Measurements from ENCODE around the gene SLAMF1. TPM values are rescaled to one million over a fixed set of nuclear protein-coding genes. Genes with fewer than 3 reads are reported as not detected.

Gene SLAMF1
- total and polyA plus RNA-seq, 12 donors, result 0.07 to 1.6 (median 0.26) TPM; not detected in 2

DNA sequence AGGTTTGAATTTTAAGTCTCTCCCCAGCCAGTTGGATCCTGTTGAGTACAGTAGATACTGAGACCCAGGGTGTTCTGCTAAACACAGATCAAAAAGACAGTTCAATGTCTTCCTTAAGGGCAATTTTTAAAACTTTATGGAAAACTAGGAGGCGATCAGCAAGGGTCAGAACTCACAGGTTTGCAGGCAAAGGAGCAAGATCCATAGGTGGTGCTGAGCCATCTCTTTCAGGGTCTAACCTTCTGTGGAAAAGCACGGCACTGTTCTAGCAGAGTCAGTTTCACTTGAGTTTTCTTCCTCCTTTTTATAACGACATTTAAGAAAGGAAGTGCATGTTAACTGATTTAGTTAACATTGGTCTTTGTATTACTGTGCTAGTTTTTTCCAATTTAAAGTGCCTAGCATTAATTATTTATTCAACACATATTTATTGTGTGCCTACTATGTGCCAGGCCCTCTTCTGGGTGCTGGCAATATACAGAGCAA lies 67.6 kb downstream of the SLAMF1 start, which contains the start of gene CD84:
Gene CD84, minus strand, starts transcription at position 281 of the 486 bp plus-strand sequence. Its CDS starts 59 bp downstream, at position 222.
- no peak for TF ChIP-seq CTCF (IDR thresholded peaks at IDR 0.05)
- H3K4me1 ChIP-seq (replicated peaks in 1 of 2), result no peaks in the 10 kb centered on the region
- H3K27me3 ChIP-seq, result no peaks in the 10 kb centered on the region
- H3K4me3 ChIP-seq, result peak within 1 kb of the TSS in 1 of 4 donors; percentile 28
- 47 to 50% (median 49%) methylated on average over 3 of the region's 3 CpGs for WGBS, 4 donors
- H3K27ac ChIP-seq, result peak within 1 kb of the TSS in 3 of 5 donors; percentile 14 to 62 (median 59)
- no peaks in the 10 kb centered on the region for H3K9me3 ChIP-seq (replicated peaks in 1 of 3)
- no peak for DNase-seq
- intact Hi-C loops (cut with DNase I), result no loop called here
- H3K36me3 ChIP-seq (replicated peaks in 1 of 2), result no peaks in the 10 kb centered on the region

DNA sequence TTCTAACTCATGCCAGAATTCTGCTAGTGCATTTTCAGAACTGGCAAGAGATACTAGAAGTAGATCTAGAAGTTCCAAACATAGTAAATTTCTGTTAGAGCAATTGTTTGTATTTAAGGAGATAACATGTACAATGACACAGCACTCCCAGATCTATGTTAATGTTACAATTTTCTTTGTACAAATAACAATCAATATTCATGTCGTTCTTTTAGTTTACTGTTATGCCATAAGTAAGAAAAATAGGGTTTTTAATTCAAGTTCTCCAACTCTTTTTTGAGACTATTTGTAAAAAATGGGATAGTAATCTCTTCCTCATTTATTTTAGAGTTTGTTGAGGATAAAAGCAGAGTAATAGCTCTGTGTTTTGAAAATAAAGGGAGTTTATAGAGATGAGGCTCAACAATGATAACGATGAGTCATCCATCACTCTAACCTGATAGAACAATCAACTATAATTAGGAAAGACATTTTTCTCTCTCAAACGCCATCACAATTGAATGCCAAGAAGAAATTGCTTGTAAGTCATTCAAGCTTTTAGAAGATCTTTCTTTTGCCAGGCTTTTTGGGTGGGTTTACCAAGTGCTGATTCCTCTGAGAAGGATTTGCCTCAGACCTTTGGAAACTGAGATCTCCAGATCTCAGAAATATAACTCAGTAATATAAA lies 68.2 kb downstream of the SLAMF1 start:
- intact Hi-C loops (cut with DNase I), result no loop called here
- DNase-seq, result no peak
- Histone ChIP-seq H3K27ac (peak overlapping the region in 3 of 5 donors; percentile 14 to 62 (median 59)), H3K4me1 (replicated peaks in 1 of 2) (no peaks in the 10 kb centered on the region), H3K4me3 (peak overlapping the region in 1 of 4 donors; percentile 28), H3K36me3 (replicated peaks in 1 of 2) (no peaks in the 10 kb centered on the region), H3K9me3 (replicated peaks in 1 of 3) (no peaks in the 10 kb centered on the region), H3K27me3 (no peaks in the 10 kb centered on the region)
- WGBS, 4 donors, result 22 to 46% (median 27%) methylated on average over 3 of the region's 3 CpGs
- TF ChIP-seq POLR2A (IDR thresholded peaks at IDR 0.05), result no peak
- no peak for TF ChIP-seq CTCF (IDR thresholded peaks at IDR 0.05)

GRCh38 chr1:160578175-160578524 lies 68.7 kb downstream of the SLAMF1 start:
- Histone ChIP-seq H3K4me3 (peak overlapping the region in 1 of 4 donors; percentile 28), H3K36me3 (replicated peaks in 1 of 2) (no peaks in the 10 kb centered on the region), H3K27me3 (no peaks in the 10 kb centered on the region), H3K4me1 (replicated peaks in 1 of 2) (no peaks in the 10 kb centered on the region), H3K9me3 (replicated peaks in 1 of 3) (no peaks in the 10 kb centered on the region), H3K27ac (peak overlapping the region in 3 of 5 donors; percentile 14 to 62 (median 59))
- WGBS, 4 donors, result 43 to 65% (median 54%) methylated on average over 3 of the region's 3 CpGs
- DNase-seq, result no peak
- TF ChIP-seq POLR2A (IDR thresholded peaks at IDR 0.05) (no peak), CTCF (IDR thresholded peaks at IDR 0.05) (no peak)
- intact Hi-C loops (cut with DNase I), result no loop called here

GRCh38 chr1:160577671-160578070 lies 69.2 kb downstream of the SLAMF1 start:
- Histone ChIP-seq H3K27me3 (no peaks in the 10 kb centered on the region), H3K4me3 (peak overlapping the region in 1 of 4 donors; percentile 28), H3K27ac (peak overlapping the region in 1 of 5 donors; percentile 26), H3K4me1 (replicated peaks in 1 of 2) (no peaks in the 10 kb centered on the region), H3K9me3 (replicated peaks in 1 of 3) (no peaks in the 10 kb centered on the region), H3K36me3 (replicated peaks in 1 of 2) (no peaks in the 10 kb centered on the region)
- no peak for DNase-seq
- no peak for TF ChIP-seq POLR2A (IDR thresholded peaks at IDR 0.05)
- TF ChIP-seq CTCF (IDR thresholded peaks at IDR 0.05), result no peak
- intact Hi-C loops (cut with DNase I), result no loop called here
- 37 to 59% (median 51%) methylated on average over 2 of the region's 2 CpGs for WGBS, 4 donors

All from adrenal gland (tissue), 12 donors.